Fibroblast of lung (primary cell): ENCODE measurements around the gene SEM1.

Experiments used
- CTCF ChIP-seq, 2 donors: IDR thresholded peaks in 1 of 2; conservative IDR thresholded peaks in 1 of 2; 1 replicate in 1 of 2; 2 replicates in 1 of 2; pipeline ENCODE4 v1.5.1; 2011 to 2012; ENCODE audit warnings: low read length in 2 of 2, control low read depth in 1 of 2, inconsistent platforms in 1 of 2, low read depth in 1 of 2, mild to moderate bottlenecking in 1 of 2
- EZH2 ChIP-seq: IDR thresholded peaks from 2 replicates; pipeline ENCODE4 v1.5.1; 2012; ENCODE audit warnings: low read length, control low read depth, mild to moderate bottlenecking; ENCODE audit errors: missing control alignments

GRCh38 chr7:96654630-96655188, 54.9 kb downstream of the SEM1 start:
- TF ChIP-seq CTCF (conservative IDR thresholded peaks at IDR 0.05 in 1 of 2, IDR thresholded peaks at IDR 0.05 in 1 of 2; ENCODE audit: low read depth in 1 of 2, low read length in 2 of 2) (no peak), EZH2 (no peak)
